ENCODE data around the gene STX8.

STX8 gene

GRCh38 chr17:9443811-9444210, 131.8 kb downstream of the STX8 start:
- DNase-seq (ENCODE audit: low read depth in 3 of 3), result no peak

GRCh38 chr17:9439851-9440250, 135.8 kb downstream of the STX8 start:
- DNase-seq (ENCODE audit: low read depth in 3 of 3), result no peak

DNA sequence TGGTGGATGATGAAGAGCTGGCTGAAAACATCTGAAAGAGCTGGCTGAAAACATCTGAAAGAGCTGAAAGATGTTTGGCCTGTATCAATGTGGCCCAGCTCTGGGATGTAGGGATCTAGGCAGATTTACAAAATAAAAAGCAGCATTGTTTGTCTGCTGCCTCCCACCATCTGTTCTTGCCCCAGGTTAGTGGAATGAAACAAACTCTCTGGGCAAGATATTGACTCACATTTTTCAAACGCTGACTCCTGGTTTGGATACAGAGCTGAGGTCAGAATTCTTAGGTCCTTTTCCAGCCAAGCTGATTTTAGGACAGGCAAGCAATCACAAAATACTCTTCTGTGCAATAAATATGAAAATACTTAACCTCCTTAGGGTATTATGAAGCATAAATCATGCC, 139.0 kb downstream of the STX8 start:
- no peak for DNase-seq (ENCODE audit: low read depth in 3 of 3)

- DNase-seq (ENCODE audit: low read depth in 3 of 3), result no peak
Observed at GRCh38 chr17:9435165-9435564, 140.5 kb downstream of the STX8 start.

GRCh38 chr17:9434642-9435057, 141.0 kb downstream of the STX8 start:
- DNase-seq (ENCODE audit: low read depth in 3 of 3), result no peak

GRCh38 chr17:9432934-9433421, 142.6 kb downstream of the STX8 start:
- DNase-seq (ENCODE audit: low read depth in 3 of 3), result no peak

DNA sequence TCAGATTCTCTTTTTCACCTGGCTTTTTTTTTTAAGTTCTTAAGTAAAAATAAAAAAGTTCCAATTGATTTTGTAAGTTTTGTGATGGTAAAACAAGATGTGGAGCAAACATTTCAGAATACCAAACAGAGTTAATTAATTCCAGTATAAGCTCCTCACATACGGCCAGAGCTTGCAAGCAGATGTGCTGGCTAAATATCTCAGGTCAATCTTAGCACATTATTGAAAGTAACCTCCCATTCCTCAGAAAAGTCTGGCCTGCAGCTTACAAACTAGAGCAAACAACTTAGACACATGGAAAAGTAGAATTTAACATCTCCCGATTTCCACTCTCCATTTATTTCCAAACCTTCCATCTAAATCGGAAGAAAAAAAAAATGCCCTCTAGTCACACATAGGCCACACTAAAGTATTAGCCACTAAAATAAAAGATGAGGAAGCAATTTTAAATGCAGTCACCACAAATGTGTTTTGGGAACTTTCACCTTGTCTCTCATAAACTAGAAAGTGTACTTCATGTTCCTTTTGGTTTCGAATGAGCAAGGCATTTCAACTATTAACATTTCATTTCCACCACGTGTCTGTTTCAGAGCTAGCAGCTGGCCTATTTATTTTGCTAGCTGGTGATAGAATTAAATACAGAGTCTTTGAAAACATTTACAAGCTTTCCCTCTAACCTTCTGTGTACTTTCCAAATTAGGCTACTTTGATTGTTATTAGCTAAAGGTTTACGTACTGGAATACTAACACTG, 143.3 kb downstream of the STX8 start:
- no peak for DNase-seq (ENCODE audit: low read depth in 3 of 3)

- no peak for DNase-seq (ENCODE audit: low read depth in 3 of 3)
Observed at GRCh38 chr17:9431620-9432019, 144.0 kb downstream of the STX8 start.

DNA sequence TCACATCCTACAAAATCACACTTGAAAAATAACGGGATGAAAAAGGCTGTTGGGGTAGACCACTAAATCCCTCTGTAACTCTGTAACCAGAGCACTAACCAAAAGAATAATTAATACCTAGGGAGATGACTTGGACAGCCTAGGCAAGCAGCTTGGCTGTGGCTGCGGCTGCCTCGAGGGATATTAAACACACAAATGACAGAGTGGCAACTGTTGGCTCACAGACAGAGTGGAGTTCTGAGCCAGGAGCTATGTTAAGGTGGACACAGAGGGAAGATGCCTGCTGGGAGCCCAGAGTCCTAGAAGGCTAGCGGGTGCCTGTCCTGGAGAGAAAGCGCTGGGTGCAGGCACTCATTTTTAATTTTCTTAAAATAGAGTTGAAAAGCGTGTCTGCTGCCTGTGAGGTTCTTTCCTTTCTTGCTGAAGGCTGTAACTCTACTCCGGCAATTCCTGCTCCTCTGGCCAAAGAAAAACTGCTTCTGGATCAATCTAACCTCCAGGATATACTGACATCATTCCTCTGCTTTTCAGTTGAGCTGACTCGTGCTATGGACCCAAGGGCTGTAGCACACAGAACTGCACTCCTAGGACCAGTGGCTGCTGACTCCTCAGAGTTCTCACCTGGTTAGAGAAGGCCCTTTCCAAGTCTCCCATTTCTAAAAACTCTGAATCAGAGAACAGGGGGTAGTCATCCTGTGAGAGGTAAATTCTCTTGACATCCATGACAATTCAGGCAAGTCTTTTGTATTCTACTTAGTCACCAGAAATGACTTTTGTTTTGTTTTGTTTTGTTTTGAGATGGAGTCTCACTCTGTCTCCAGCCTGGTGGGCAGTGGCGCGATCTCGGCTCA, 147.9 kb downstream of the STX8 start:
- DNase-seq (ENCODE audit: low read depth in 3 of 3), result no peak

- no peak for DNase-seq (ENCODE audit: low read depth in 3 of 3)
Observed at GRCh38 chr17:9424071-9424640, 151.5 kb downstream of the STX8 start.

DNA sequence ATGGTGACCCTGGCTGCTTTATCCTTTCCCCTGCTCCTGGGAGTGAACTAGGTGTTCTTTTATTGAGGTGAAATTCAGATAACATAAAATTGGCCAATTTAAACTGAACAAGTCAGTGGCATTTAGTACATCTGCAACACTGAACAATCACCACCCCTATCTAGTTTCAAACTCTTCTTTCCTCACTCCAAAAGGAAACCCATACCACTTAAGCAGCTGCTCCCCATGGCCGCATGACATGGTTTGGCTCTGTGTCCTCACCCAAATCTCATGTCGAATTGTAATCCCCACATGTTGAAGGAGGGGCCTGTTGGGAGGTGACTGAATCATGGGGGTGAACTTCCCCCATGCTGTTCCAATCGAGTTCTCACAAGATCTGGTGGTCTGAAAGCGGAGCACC, 154.1 kb downstream of the STX8 start:
- no peak for DNase-seq (ENCODE audit: low read depth in 3 of 3)

DNA sequence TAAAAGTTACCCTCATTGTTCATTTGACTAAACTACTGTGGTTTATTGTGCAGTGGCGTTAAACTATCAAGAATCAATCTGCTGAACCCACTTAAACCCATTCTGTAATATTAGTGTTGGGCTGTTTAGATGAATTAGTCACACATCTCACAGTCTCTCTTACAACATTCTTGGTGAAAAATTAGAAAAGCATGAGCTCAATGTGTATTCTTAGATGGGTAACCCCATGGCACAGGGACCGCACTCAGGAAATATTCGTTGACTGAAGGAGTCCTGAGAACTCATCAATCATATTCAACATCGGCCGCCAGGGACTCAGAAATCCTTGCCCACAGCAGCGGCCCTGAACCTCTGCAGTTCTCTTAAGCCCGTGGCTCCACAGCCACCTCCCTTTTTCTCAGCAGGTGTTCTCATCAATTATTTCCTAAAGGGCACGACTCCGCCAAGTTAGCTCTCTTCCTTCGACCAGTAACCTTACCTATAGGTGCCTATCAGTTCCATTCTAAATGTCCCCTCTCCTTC, 155.6 kb downstream of the STX8 start:
- DNase-seq (ENCODE audit: low read depth in 3 of 3), result no peak

DNA sequence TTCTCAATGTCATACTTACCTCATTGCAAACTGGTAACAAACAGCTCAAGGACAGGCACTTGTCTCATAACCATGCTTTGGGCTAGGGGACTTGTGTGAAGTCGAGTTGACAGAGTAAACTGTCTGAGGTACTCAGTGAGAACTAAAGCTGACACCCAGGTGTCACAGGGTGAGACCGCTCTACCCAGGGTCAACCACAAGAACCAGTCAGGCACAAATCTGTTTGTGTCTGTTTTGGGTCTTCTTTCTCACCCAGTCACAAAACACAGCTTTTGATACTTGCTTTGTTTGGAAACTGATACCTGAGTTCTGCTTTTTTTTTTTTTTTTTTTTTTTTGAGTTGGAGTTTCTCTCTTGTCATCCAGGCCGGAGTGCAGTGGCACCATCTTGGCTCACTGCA, 161.1 kb downstream of the STX8 start:
- no peak for DNase-seq (ENCODE audit: low read depth in 3 of 3)

DNA sequence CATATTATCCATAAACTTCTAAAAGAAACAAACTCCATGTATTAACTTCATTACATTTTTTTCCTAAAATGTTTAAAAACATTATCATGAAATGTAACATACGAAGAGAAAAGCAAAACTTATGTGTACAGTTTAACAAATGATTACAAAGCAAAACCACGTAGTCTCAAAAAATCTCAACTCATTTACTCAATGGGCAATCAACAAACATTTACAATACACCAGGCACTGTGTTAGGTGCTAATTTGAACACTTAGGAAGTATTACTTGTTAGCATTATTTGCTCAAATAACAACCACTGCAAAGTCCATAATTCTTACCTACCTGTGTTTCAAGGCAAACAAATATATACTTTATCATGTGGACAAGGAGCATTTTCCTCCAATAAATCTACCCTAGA, 164.9 kb downstream of the STX8 start:
- DNase-seq (ENCODE audit: low read depth in 3 of 3), result no peak

GRCh38 chr17:9410301-9410700, 165.3 kb downstream of the STX8 start:
- DNase-seq (ENCODE audit: low read depth in 3 of 3), result no peak

DNA sequence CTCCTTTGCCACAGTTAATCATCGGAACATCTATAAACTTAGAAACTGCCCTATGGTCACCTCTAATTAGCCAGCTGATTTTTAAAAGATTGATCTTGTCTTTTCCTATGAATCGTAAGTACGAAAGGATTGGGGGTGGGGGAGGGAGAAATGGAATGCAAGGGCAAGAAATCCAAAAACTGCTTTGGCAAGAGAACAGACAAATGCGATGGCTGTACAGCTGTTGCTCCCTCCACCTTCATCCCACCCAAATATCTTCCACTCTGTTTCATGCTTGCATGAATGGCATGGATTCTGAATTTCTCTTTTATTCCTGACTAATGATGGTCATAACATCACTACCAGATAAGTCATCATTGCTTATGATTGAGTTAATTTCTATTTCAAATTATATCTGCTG, 165.7 kb downstream of the STX8 start:
- DNase-seq (ENCODE audit: low read depth in 3 of 3), result no peak

GRCh38 chr17:9408868-9409829, 166.5 kb downstream of the STX8 start:
- DNase-seq (ENCODE audit: low read depth in 3 of 3), result no peak

DNA sequence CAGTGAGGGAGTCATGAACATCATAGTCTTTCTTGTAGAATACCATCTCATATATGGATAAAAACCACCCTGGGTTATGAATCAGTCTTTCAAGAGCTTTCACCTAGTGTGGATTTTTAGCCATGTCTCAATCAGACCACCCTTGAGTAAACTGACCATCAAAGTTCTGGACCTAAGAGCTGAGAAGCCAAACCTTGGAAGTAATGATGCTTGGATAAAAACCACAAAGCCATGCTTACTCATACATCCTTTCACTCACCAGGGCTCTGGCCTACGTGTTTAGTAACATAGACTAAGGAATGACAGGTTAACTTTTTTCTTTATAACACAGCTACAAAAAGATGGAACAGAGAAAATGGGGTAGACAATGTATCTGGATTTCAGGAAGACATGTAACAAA, 167.2 kb downstream of the STX8 start:
- no peak for DNase-seq (ENCODE audit: low read depth in 3 of 3)

- DNase-seq (ENCODE audit: low read depth in 3 of 3), result no peak
Observed at GRCh38 chr17:9406046-9406606, 169.5 kb downstream of the STX8 start.

- DNase-seq (ENCODE audit: low read depth in 3 of 3), result no peak
Observed at GRCh38 chr17:9403257-9403656, 172.4 kb downstream of the STX8 start.
